ENCODE measurements around the gene KLRC2.
"Not testable (repeated sequence)": the region's sequence is repeated elsewhere in the genome, so short reads cannot be mapped to it uniquely, and the experiment has no call there.

The KLRC2 gene

DNA sequence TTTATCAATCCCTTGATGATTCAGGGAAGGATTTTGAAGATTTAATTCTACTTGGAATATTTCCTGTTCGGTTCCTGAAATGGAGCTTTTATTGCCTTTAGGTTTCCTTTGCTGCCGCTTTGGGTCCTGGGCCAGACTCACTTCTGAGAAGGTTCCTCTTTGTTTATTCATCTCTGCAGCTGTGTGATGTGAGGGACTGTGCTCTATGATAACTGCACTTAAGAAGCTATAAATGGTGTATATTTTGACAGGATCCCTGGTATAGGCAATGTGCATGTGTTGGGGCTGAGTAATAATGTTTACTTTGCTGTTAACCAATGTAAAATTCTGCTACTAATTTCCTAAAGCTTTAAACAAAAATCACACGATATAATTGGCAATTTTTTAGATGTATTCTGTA lies at the start of gene KLRC2:
Gene KLRC2, minus strand, starts transcription at position 195 of the 400 bp plus-strand sequence. Its CDS starts 24 bp downstream, at position 171.
- not testable (repeated sequence) for DNase-seq

DNA sequence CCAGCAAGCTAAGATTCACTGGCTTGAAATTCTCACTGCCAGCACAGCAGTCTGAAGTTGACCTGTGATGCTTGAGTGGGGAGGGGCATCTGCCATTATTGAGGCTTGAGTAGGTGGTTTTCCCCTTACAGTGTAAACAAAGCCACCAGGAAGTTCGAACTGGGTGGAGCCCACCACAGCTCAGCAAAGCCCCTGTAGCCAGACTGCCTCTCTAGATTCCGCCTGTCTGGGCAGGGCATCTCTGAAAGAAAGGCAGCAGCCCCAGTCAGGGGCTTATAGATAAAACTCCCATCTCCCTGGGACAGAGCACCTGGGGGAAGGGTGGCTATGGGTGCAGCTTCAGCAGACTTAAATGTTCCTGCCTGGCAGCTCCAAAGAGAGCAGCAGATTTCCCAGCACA lies 46.1 kb upstream of the KLRC2 start:
- DNase-seq = peak; percentile 6 to 52

DNA sequence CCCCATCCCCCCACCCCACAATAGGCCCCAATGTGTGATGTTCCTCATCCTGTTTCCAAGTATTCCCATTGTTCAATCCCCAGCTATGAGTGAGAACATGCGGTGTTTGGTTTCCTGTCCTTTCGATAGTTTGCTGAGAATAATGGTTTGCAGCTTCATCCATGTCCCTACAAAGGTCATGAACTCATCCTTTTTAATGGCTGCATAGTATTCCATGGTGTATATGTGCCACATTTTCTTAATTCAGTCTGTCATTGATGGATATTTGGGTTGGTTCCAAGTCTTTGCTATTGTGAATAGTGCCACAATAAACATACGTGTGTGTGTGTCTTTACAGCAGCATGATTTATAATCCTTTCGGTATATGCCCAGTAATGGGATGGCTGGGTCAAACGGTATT lies 37.0 kb upstream of the KLRC2 start:
- not testable (repeated sequence) for DNase-seq

DNA sequence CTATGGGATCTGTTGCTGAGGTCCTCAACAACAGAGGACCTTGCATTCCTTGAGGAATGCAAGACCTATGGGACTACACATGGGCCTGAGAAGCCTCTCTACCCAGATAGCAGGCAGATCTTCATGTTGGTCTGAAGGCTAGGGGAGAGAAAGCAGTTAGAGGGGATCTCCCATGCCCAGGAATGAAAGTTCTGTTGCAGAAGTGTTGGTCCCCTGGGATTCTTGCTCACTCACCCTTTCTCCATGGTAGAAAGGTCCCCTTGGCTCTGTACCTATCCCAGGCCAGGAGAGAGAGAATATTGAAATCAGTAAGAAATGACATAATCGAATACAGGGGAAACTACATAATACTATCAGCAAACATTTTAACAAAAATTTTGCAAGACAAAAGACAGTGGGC lies 33.9 kb upstream of the KLRC2 start:
- DNase-seq = no peak

DNA sequence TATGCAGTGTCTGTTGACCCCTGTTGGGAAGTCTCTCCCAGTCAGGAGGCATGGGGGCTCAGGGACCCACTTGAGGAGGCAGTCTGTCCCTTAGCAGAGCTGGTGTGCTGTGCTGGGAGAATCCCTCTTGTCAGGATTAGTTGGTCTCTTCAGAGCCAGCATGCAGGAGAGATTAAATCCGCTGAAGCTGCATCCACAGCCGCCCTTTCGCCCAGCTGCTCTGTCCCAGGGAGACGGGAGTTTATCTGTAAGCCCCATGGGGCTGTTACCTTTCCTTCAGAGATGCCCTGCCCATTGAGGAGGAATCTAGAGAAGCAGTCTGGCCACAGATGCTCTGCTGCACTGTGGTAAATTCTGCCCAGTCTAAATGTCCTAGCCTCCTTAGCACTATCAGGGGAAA lies 30.5 kb upstream of the KLRC2 start:
- no peak for DNase-seq

DNA sequence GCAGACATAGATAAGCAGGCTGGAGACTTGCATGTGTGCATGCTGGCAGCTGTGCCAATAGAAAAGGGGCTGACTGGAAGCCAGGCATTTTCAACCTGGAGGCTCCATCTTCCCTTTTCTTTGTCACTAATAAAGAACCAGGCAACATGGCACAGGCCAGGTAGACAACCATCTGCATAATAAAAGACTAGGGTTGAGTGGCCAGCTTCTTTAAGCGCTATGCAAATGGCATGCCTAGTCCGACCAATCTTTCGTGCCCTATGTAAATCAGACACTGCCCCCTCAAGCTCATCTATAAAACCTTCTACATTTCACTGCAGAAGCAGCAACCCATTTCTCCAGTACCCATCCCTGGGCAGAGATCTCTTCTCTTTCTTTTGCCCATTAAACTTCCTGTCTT lies 21.9 kb upstream of the KLRC2 start:
- DNase-seq = no peak

DNA sequence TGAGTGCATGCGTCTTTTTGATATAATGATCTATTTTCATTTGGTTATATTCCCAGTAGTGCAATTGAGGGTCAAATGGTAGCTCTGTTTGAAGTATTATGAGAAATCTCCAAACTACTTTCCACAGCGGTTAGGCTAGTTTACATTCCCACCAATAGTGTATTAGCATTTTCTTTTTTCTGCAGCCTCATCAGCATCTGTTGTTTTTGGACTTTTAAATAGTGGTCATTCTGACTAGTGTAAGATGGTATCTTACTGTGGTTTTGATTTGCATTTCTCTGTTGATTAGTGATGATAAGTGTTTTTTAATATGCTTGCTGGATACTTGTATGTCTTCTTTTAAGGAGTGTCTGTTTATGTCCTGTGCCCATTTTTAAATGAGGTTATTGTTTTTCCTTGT lies 21.0 kb upstream of the KLRC2 start:
- no peak for DNase-seq

DNA sequence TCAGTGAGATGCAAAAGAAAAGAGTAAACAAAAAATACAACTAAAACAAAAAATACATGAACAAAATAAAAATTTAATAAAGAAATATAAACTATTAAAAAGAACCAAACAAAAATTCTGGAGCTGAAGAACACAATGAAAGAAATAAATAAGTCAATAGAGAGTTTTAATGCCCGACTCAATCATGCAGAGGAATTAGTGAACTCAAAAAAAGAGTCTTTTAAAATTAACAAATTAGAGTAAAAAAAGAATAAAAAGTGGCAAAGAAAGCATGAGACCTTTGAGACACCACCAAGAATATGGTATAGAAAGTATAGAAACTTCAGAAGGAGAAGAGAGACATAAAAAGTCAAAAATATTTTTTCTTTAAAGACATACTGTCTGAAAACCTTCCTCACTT lies 20.0 kb upstream of the KLRC2 start:
- no peak for DNase-seq

DNA sequence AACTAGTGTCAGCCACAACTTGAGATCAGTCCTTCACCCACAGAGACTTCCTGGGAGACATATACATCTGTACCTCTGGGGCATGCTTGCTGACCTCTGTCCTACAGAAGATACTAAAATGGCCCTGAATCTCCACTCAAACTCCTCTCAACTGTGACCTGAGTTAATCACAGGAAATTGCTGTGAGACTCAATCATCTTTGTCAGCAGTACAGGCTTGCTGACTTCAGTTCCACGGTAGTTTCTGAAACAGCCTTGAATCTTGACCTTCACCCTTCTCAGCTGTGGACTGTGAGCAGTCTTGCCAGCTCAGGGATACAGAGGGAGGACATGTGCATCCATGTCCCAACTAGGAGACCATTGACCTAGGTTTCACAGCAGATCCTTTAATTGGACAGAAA lies 18.7 kb upstream of the KLRC2 start:
- no peak for DNase-seq

DNA sequence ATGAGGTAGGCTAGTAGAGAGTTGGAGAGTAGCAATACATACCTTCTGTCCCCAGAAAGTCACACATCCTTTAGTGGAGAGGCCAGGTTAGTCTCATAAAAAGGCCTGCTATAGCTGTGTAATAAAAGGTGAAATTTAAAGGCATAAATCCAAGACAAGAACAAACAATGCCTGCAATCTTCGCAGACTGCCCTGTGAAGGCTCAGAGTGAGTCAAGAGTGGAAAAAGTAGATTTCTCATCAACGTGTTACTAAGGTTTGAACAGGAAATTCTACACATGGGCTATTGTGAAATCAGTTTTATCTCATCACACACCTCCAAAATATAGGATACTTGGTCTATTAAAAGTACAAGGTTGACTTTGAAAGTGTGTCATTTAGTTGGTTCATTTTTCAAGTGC lies 17.3 kb upstream of the KLRC2 start, which contains the start of gene KLRC1:
Gene KLRC1, minus strand, starts transcription at position 222 of the 400 bp plus-strand sequence. CDS start 2,221 bp downstream, outside the sequence.
- DNase-seq = no peak

DNA sequence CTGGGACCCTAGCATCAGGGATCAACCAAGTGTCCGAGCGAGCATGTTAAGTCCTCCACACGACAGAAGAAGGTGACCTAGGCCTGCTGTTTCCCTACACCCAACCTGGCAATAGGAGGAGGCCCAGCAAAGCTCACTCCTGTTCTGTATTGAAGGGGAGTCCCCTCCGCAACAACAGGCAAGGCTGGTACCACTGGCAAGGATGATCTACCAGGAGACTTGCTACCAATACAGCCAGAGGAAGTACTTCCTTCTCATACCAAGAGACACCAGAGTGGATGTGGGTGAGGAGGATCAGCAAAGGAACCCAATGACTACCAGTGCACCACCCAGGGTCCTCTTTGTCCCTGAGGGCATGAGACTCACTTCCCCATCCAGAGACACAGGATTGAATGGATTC lies 12.4 kb upstream of the KLRC2 start:
- DNase-seq = no peak

DNA sequence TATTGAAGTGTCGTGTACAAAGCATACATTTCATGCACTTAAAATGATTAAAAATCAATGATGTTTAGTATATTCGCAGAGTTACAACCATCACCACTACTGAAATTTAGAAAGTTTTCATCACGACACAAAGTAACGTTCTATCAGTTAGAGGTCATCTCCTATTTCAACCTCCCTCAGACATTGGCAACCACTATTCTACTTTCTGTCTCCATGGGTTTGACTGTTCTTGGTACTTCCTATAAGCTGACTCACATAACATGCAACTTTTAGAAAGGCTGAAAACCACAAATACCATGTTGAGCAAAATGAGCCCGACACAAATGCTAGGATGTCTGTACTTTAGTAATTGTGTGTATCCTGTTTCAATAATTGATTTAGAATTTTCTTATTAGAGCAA lies 10.2 kb upstream of the KLRC2 start:
- DNase-seq = not testable (repeated sequence)

DNA sequence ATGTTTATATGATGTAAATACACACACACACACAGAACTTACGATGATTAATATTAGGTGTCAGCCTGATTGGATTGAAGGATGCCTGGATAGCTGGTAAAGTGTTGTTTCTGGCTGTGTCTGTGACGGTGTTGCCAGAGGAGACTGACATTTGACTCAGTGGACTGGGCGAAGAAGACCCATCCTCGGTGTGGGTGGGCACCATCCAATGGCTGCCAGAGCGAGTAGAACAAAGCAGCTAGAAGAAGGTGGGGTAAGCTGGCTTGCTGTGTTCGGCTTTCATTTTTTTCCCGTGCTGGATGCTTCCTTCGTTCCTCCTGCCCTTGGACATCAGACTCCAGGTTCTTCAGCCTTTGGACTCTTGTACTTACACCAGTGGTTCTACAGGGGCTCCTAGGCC lies 5.3 kb upstream of the KLRC2 start:
- not testable (repeated sequence) for DNase-seq

DNA sequence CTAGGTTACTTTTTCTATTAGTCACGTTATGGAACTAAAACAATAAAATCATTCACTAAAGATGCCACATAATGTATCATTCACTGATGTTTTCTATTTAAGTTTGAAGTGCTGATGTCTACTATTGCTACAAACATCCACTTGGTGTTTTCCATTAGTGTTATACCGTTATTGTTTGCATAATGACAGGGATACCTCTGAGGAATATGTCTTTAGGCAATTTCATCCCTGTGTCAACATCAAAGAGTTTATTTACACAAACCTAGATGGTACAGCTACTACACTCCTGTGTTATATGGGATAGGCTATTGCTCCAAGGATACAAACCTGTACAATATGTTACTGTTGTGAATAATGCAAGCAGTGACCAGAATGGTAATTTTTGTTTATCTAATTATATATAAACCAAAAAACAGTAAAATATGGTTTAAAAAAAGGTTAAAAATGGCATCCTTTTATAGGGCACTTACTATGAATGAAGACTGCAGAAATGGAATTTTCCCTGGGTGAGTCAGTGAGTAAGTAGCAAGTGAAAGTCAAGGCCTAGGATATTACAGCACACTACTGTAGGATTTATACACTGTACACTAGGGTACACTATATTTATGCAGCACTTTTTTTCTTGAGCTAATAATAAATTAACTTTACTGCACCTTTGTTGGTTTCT lies 3.9 kb upstream of the KLRC2 start:
- not testable (repeated sequence) for DNase-seq

DNA sequence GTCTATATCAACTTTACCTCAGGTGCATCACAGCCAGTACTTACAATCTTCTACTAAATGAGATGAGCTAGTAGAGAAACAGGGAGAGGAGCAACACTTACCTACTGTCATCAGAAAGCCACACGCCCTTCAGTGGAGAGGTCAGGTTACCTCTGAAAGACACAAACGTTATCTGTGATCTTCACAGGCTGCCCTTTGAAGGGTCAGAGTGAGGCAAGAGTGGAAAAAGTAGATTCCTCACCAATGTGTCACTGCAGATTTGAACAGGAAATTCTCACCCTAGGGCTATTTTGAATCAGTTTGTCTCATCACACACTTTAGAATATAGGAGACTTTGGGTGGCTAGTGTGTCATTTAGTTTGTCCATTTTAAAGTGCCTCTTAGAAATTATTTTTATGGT lies 1.8 kb upstream of the KLRC2 start:
- not testable (repeated sequence) for DNase-seq

DNA sequence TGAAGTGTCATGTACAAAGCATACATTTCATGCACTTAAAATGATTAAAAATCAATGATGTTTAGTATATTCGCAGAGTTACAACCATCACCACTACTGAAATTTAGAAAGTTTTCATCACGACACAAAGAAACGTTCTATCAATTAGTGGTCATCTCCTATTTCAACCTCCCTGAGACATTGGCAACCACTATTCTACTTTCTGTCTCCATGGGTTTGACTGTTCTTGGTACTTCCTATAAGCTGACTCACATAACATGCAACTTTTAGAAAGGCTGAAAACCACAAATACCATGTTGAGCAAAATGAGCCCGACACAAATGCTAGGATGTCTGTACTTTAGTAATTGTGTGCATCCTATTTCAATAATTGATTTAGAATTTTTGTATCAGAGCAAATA lies 5.2 kb downstream of the KLRC2 start:
- not testable (repeated sequence) for DNase-seq

DNA sequence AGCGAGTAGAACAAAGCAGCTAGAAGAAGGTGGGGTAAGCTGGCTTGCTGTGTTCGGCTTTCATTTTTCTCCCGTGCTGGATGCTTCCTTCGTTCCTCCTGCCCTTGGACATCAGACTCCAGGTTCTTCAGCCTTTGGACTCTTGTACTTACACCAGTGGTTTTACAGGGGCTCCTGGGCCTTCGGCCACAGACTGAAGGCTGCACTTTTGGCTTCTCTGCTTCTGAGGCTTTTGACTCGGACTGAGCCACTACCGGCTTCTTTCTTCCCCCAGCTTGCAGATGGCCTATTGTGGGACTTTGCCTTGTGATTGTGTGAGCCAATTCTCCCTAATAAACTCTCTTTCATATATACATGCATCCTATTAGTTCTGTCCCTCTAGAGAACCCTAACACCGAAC lies 9.9 kb downstream of the KLRC2 start:
- DNase-seq = not testable (repeated sequence)

DNA sequence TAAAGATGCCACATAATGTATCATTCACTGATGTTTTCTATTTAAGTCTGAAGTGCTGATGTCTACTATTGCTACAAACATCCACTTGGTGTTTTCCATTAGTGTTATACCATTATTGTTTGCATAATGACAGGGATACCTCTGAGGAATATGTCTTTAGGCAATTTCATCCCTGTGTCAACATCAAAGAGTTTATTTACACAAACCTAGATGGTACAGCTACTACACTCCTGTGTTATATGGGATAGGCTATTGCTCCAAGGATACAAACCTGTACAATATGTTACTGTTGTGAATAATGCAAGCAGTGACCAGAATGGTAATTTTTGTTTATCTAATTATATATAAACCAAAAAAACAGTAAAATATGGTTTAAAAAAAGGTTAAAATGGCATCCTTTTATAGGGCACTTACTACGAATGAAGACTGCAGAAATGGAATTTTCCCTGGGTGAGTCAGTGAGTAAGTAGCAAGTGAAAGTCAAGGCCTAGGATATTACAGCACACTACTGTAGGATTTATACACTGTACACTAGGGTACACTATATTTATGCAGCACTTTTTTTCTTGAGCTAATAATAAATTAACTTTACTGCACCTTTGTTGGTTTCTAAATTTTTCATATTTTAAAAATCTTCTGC lies 11.4 kb downstream of the KLRC2 start:
- not testable (repeated sequence) for DNase-seq

DNA sequence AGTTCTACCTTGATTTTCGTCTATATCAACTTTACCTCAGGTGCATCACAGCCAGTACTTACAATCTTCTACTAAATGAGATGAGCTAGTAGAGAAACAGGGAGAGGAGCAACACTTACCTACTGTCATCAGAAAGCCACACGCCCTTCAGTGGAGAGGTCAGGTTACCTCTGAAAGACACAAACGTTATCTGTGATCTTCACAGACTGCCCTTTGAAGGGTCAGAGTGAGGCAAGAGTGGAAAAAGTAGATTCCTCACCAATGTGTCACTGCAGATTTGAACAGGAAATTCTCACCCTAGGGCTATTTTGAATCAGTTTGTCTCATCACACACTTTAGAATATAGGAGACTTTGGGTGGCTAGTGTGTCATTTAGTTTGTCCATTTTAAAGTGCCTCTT lies 13.7 kb downstream of the KLRC2 start:
- DNase-seq = not testable (repeated sequence)

DNA sequence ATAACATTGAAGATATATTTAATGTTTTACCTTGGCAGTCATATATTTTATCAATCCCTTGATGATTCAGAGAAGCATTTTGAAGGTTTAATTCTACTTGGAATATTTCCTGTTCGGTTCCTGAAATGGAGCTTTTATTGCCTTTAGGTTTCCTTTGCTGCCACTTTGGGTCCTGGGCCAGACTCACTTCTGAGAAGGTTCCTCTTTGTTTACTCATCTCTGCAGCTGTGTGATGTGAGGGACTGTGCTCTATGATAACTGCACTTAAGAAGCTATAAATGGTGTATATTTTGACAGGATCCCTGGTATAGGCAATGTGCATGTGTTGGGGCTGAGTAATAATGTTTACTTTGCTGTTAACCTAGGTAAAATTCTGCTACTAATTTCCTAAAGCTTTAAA lies 15.5 kb downstream of the KLRC2 start, which contains the start of gene KLRC3:
Gene KLRC3, minus strand, starts transcription at position 262 of the 400 bp plus-strand sequence. Its CDS starts 45 bp downstream, at position 217.
- DNase-seq = not testable (repeated sequence)

DNA sequence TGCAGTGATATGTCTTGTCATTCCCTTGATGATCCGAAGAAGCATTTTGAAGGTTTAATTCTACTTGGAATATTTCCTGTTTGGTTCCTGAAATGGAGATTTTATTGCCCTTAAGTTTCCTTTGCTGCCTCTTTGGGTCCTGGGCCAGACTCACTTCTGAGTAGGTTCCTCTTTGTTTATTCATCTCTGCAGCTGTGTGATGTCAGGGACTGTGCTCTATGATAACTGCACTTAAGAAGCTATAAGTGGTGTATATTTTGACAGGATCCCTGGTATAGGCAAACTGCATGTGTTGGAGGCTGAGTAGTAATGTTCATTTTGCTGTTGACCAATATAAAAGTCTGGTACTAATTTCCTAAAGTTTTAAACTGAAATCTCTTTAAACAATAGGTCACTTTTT lies 26.4 kb downstream of the KLRC2 start, which contains the start of gene KLRC4:
Gene KLRC4, minus strand, starts transcription at position 366 of the 400 bp plus-strand sequence. Its CDS starts 182 bp downstream, at position 184.
- DNase-seq = peak in 1 of 2 donors; percentile 45

DNA sequence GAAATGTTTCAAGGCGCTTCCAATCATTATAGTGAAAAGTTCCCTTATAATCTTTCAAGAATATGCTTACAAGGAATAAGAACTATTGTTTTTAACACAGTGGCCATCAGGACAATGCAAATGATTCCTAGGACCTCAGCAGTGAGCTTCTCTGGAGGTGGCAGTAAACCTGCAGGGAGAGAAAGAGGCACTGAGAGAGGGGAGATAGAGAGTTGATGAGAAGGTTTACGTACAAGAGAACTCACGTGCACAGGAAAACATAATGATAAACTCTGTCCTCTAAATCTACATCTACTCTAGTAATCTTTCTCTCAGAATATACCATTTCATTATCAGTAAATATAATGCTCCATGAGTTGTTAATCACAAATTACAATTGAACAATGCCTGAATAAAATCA lies 27.0 kb downstream of the KLRC2 start:
- DNase-seq = no peak

DNA sequence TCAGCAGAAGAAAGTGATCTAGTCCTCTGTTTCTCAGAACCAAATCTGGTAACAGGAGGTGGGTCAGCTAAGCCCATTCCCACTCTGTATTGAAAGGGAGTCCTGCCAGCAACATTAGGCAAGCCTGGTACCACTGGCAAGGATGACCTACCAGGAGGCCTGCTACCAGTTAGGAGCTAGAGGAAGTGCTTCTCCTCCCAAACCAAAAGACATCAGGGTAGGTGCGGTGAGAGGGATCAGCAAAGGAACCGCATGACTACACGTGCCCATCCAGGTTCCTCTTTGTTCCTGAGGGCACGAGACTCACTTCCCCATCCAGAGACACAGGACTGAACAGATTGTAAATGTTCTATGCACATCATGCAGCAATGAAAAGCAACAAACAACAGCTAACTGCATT lies 29.1 kb downstream of the KLRC2 start:
- DNase-seq = peak in 1 of 2 donors; percentile 31

DNA sequence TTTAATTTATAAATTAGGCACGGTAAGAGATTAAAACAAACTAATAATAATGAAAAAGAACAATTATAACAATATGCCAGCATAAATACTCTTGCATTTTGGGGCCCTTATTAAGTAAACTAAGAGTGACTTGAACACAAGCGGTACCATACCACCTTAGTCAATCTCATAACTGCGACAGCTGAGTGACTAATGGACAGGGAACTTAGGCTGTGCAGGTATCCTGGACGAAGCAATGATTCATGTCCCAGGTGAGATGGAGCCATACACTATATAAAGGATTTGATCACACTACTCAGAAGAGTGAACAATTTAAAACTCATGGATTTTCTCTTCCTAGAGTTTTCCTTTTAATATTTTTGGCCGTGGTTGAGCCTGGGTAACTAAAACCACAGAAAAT lies 30.5 kb downstream of the KLRC2 start:
- DNase-seq = no peak
